UCSD-AML1 (cell line): ENCODE results near the gene SHQ1.

Source experiments
- DNase-seq: peaks from one replicate; lab custom pipeline; 2025; ENCODE audit not compliant: unreplicated experiment; lab: John Stamatoyannopoulos, UW

The SHQ1 gene

GRCh38 chr3:72847751-72848702, at the start of gene SHQ1:
TSS of gene SHQ1 (minus strand) at chr3:72848445. CDS start at chr3:72848340, 105 bp downstream.
- DNase-seq, result peak; percentile 92

DNA sequence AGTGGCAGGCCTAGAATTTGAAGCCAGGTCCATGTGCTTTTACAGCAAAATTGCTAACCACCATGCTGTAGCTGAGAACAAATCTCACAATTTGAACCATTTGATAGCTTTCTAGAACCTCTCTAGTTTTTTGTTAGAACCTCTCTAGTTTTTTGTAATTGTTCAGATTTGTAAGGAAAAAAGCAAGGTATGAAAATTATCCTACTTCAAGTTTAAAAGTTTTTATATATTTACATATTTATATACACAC, 49.4 kb upstream of the SHQ1 start:
- no peak for DNase-seq

GRCh38 chr3:72896996-72897757, 48.9 kb upstream of the SHQ1 start:
- DNase-seq, result no peak

GRCh38 chr3:72894976-72895552, 46.8 kb upstream of the SHQ1 start:
- no peak for DNase-seq

DNA sequence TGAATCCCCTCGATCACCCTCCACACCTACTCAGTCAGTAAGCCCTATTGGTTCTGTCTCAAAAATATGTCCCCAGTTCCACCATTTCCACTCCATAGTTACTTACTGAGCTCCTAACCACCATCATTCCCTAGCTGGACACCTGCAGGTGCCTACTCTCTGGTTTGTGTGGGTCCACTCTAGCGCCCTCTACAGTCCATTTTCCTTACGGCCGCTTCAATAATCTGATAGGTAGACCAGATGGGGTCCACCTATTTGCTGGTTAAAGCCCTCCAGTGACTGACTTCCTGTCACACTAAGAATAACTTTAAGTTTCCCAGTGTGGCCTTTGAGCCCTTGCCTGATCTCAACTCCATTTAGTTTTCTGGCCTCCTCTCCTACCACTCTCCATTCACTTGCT, 44.6 kb upstream of the SHQ1 start:
- DNase-seq, result no peak

DNA sequence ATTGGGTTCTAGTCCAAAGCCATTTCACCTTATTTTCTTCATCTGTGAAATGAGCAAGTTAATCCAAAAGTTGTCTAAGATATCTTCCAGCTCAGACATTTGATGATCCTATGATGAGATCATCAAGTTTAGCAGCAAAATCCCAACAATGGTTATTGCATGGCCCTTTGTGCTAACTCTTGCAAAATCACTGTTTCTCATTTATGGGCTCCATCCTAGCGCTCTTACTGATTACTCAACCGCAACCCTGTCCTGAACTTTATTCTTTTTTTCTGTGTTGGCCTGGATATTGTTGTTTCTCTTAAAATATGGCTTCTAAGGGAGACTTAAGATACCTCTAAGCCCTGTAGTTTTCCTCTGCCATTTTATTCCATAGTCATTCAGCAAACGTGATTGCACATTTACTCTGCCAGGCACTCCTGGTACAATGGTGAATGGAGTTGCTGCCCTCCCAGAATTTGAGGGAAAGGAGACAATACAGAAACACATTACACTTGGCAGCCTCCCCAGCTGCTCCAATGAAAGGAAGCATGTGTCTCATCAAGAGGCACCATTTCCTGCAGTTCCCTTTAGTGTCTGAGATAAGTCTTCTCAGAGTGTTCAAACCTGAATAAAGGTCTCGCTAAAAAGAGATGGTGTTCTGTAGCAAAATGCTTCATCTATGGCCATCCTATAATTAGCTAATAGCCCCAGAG, 44.0 kb upstream of the SHQ1 start:
- DNase-seq, result no peak

GRCh38 chr3:72891053-72891855, 43.0 kb upstream of the SHQ1 start:
- DNase-seq, result no peak

- no peak for DNase-seq
Observed at GRCh38 chr3:72890166-72890925, 42.1 kb upstream of the SHQ1 start.

- no peak for DNase-seq
Observed at GRCh38 chr3:72889310-72890165, 41.3 kb upstream of the SHQ1 start.

GRCh38 chr3:72888546-72889309, 40.5 kb upstream of the SHQ1 start:
- DNase-seq, result no peak

GRCh38 chr3:72887705-72888545, 39.7 kb upstream of the SHQ1 start, which contains the start of gene GXYLT2:
TSS of gene GXYLT2 (plus strand) at chr3:72888046. CDS start at chr3:72888234, 188 bp downstream.
- peak; percentile 46 for DNase-seq

- no peak for DNase-seq
Observed at GRCh38 chr3:72887343-72887704, 39.1 kb upstream of the SHQ1 start.

- DNase-seq, result no peak
Observed at GRCh38 chr3:72872183-72872582, 23.9 kb upstream of the SHQ1 start.

DNA sequence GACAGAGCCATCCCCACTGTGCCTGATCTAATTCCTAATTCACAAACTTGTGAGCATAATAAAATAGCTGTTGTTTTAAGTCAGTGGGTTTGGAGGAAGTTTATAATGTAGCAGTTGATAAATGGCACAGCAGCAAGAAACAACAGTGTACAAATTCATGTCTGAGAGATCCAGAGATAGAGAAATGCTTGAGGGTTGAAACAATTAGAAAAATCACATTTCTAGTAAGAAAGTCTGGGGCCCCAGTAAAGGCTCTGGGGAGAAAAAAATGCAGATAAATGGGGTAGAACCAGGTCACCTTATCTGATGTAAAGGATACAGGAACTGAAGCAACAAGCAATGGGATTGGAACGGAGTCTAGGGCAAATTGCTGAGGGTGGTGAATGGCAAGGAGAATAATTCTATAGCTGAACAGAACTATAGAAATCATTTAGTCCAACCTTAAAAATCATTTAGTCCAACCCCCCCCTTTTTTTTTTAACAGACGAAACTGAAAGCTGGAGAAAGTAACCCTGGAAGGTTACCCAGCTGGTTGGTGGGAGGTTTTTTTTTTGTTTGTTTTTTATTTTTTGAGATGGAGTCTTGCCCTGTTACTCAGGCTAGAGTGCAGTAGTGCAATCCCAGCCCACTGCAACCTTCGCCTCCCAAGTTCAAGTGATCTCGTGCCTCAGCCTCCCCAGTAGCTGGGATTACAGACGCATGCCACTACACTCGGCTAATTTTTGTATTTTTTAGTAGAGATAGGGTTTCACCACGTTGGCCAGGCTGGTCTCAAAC, 14.3 kb upstream of the SHQ1 start:
- DNase-seq, result no peak

GRCh38 chr3:72860846-72861245, 12.6 kb upstream of the SHQ1 start:
- DNase-seq, result no peak

DNA sequence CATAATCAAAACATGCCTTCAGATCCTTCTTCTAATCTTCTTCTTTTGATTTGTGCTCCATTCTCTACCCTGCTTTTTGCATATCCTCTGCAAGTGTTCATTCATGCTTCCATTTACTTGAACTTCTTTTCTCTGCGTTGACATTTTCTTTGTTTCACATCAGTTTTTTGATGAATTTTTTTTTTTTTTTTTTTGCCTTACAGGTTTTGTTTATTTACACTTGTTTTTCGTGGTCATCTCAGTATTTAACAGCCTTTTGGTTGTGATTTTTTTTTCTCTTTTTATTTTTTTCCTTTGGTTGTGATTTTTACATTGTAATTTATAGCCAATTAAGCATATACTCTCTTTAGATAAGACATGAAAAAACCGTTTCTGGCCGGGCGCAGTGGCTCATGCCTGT, 11.8 kb upstream of the SHQ1 start:
- no peak for DNase-seq
